K562 (cell line): ENCODE data around the gene UGT1A6. TPM values are rescaled to one million over a fixed set of nuclear protein-coding genes. Genes with fewer than 3 reads are reported as not detected.
A peak's percentile ranks its signal among the peaks of the same experiment; 100 is the strongest.

Experiments used
- BCL6 ChIP-seq: fragments of 250-450 bp; sonication (Bioruptor Pico); IDR thresholded peaks from 2 replicates; pipeline ENCODE4 v1.4.0; 2020
- CHAMP1 ChIP-seq: fragments of 450-650 bp; IDR thresholded peaks from 2 replicates; pipeline ENCODE4 v1.6.1; 2016; ENCODE audit warnings: mild to moderate bottlenecking
- E2F1 ChIP-seq: sonication (generic); formaldehyde crosslinking; IDR thresholded peaks from 2 replicates; pipeline ENCODE4 v1.8.1; 2023; ENCODE audit warnings: mild to moderate bottlenecking, missing genetic modification reagents, moderate library complexity
- MTA1 ChIP-seq: fragments of 450-650 bp; IDR thresholded peaks from 2 replicates; pipeline ENCODE4 v1.6.1; 2017; ENCODE audit warnings: borderline replicate concordance
- NFE2L1 ChIP-seq: fragments of 450-650 bp; IDR thresholded peaks from 2 replicates; pipeline ENCODE4 v1.6.1; 2016; ENCODE audit warnings: missing genetic modification characterization, low read depth, mild to moderate bottlenecking, missing compliant biosample characterization, moderate library complexity, borderline replicate concordance
- NR2C1 ChIP-seq, 2 experiments: fragments of 450-650 bp; IDR thresholded peaks; 2 replicates each; pipeline ENCODE4 v1.6.1; 2017; ENCODE audit warnings: mild to moderate bottlenecking in 2 of 2, antibody characterized with exemption in 1 of 2, inconsistent platforms in 1 of 2, missing compliant biosample characterization in 1 of 2, missing genetic modification characterization in 1 of 2
- NR2F6 ChIP-seq: fragments of 450-650 bp; formaldehyde crosslinking; IDR thresholded peaks from 2 replicates; pipeline ENCODE4 v1.4.0; 2020; ENCODE audit warnings: mild to moderate bottlenecking
- PCBP1 ChIP-seq: fragments of 200-400 bp; formaldehyde crosslinking; IDR thresholded peaks from 2 replicates; pipeline ENCODE4 v1.6.1; 2018; ENCODE audit warnings: mild to moderate bottlenecking, low read depth, low read length; ENCODE audit not compliant: poor library complexity, severe bottlenecking
- PTRF ChIP-seq: fragments of 450-650 bp; IDR thresholded peaks from 2 replicates; pipeline ENCODE4 v1.6.1; 2016; ENCODE audit warnings: mild to moderate bottlenecking, missing genetic modification characterization, missing compliant biosample characterization
- RNF2 ChIP-seq: sonication (generic); IDR thresholded peaks from 2 replicates; pipeline ENCODE4 v1.6.1; 2016
- SMARCA4 ChIP-seq: fragments of 450-650 bp; IDR thresholded peaks from 2 replicates; pipeline ENCODE4 v1.6.1; 2016
- TAL1 ChIP-seq: fragments of 450-650 bp; IDR thresholded peaks from 2 replicates; pipeline ENCODE4 v1.6.1; 2016; ENCODE audit warnings: mild to moderate bottlenecking
- TCF15 ChIP-seq: fragments of 250-450 bp; sonication (Bioruptor Pico); IDR thresholded peaks from 2 replicates; pipeline ENCODE4 v1.8.0; 2022; ENCODE audit warnings: moderate library complexity, mild to moderate bottlenecking, inconsistent platforms
- TRIM24 ChIP-seq, 2 experiments: fragments of 450-650 bp; IDR thresholded peaks; 2 replicates each; pipeline ENCODE4 v1.6.1; 2016
- ZBTB8A ChIP-seq: fragments of 450-650 bp; IDR thresholded peaks from 2 replicates; pipeline ENCODE4 v1.6.1; 2018; ENCODE audit warnings: mild to moderate bottlenecking, moderate library complexity; ENCODE audit not compliant: partially characterized antibody
- ZNF140 ChIP-seq: fragments of 250-450 bp; sonication (Bioruptor Pico); IDR thresholded peaks from 2 replicates; pipeline ENCODE4 v1.8.0; 2021; ENCODE audit warnings: moderate library complexity, mild to moderate bottlenecking, inconsistent platforms
- ZNF239 ChIP-seq: fragments of 250-450 bp; sonication (Bioruptor Pico); IDR thresholded peaks from 2 replicates; pipeline ENCODE4 v1.4.0; 2020; ENCODE audit warnings: mild to moderate bottlenecking
- polyA plus RNA-seq, 8 experiments: library from polyadenylated mRNA; depleted of rRNA in 4 of 8; stranded (reverse) in 5 of 8; unstranded in 3 of 8; fragments of >200 nt; fragmentation: Nextera tagmentation in 2 of 8; fragmentation: Illumina TruSeq in 1 of 8; extraction: Ambion mirVana in 2 of 8; extraction: Trizol in 1 of 8; gene quantifications; 2 replicates each; pipeline versions ENCODE4 v1.2.1 to v1.2.3, GENCODE V29; 2011 to 2014; ENCODE audit warnings: inconsistent platforms in 1 of 8, missing spikeins in 1 of 8
- total RNA-seq, 7 experiments: library from RNA; depleted of rRNA in 6 of 7; stranded (reverse); fragments of >200 nt in 6 of 7; fragmentation: Illumina TruSeq in 2 of 7; extraction: Trizol in 2 of 7; gene quantifications; 2 replicates each; pipeline versions ENCODE4 v1.2.1 to v1.2.3, GENCODE V29; 2011 to 2021; ENCODE audit warnings: low replicate concordance in 1 of 7
- TF ChIP-seq, protein P1 (sequence below): IDR thresholded peaks from 2 replicates; pipeline ENCODE4 v1.6.1; 2014; ENCODE audit warnings: antibody characterized with exemption

The UGT1A6 gene
- total and polyA plus RNA-seq, 9 of the 15 experiments (the other 6 are each of a cell fraction or from before 2014, with no cell fraction given), result not detected

DNA sequence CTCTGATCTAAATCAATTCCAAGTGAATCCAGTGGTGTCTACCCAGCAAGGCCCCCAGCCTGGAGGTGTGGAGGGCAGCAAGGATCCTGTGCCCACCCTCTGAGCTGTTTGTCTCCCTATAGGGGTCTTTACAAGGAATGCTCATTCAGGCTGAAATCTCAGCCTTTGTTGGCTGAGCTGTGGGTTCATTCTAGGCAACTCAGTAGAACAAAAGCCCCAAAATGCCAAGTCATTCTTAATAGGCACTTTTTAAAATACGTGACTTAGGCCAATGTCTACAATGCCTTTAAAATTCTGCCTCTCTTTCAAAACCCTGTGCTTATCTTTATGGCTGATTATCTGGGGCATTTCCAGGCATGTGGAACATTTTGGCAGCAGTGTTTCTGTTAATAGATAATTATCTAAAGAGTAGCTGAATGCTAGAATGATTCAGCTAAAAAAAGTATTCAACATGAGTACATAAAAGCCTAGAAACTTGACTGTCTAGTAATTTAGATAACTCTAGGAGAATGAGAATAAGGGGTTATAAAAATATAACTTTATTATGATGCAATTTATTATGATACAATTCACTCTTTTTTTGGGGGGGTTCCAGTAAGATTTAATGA is 7.4 kb downstream of the UGT1A6 start (continued):
- TF ChIP-seq ZNF239 (CRISPR knock-in tag), result no peak
- TF ChIP-seq, protein P1, sequence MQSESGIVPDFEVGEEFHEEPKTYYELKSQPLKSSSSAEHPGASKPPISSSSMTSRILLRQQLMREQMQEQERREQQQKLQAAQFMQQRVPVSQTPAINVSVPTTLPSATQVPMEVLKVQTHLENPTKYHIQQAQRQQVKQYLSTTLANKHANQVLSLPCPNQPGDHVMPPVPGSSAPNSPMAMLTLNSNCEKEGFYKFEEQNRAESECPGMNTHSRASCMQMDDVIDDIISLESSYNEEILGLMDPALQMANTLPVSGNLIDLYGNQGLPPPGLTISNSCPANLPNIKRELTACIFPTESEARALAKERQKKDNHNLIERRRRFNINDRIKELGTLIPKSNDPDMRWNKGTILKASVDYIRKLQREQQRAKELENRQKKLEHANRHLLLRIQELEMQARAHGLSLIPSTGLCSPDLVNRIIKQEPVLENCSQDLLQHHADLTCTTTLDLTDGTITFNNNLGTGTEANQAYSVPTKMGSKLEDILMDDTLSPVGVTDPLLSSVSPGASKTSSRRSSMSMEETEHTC, result no peak
- peak; percentile 88 for TF ChIP-seq NFE2L1 (tag)
- peak; percentile 58; the same call in 1 of the 2 replicates for TF ChIP-seq BCL6 (CRISPR knock-in tag)
- peak; percentile 45 for TF ChIP-seq TAL1
- TF ChIP-seq E2F1 (CRISPR knock-in tag), result no peak
- TF ChIP-seq NR2F6 (CRISPR knock-in tag), result no peak
- TF ChIP-seq ZNF140 (CRISPR knock-in tag), result no peak
- TF ChIP-seq TRIM24 (IDR thresholded peaks at IDR 0.05), result peak; percentile 17 to 74; a peak in 2 of 4 replicates
- no peak for TF ChIP-seq ZBTB8A
- TF ChIP-seq PTRF, result no peak
- TF ChIP-seq TCF15 (CRISPR knock-in tag), result no peak
- TF ChIP-seq SMARCA4, result peak; percentile 79; the same call in 1 of the 2 replicates
- TF ChIP-seq NR2C1 (IDR thresholded peaks at IDR 0.05), result no peak
- TF ChIP-seq NR2C1 (tag; IDR thresholded peaks at IDR 0.05), result no peak
- TF ChIP-seq MTA1, result peak; percentile 56; the same call in 1 of the 2 replicates
- no peak for TF ChIP-seq PCBP1
- TF ChIP-seq CHAMP1, result peak; percentile 45; the same call in 1 of the 2 replicates
- 0 out of 2 replicates have a peak, but pooled peaks have one; percentile 34 for TF ChIP-seq RNF2
